Forelimb muscle (tissue), 1 donor: Measurements from ENCODE around the gene TNS3. TPM values are rescaled to one million over a fixed set of nuclear protein-coding genes. Genes with fewer than 3 reads are reported as not detected.
"Not testable (repeated sequence)": the region's sequence is repeated elsewhere in the genome, so short reads cannot be mapped to it uniquely, and the experiment has no call there.

Source experiments
- DNase-seq: peaks from one replicate; pipeline ENCODE4 v3.0.0-alpha.2; 2013; ENCODE audit warnings: low read depth
- polyA plus RNA-seq: library from polyadenylated mRNA; unstranded; fragments of 120-200 nt; gene quantifications from one replicate; pipeline ENCODE4 v1.2.1, GENCODE V29; 2013; ENCODE audit not compliant: insufficient read length

TNS3 gene
- polyA plus RNA-seq, 1 donor: 21.3 TPM

DNA sequence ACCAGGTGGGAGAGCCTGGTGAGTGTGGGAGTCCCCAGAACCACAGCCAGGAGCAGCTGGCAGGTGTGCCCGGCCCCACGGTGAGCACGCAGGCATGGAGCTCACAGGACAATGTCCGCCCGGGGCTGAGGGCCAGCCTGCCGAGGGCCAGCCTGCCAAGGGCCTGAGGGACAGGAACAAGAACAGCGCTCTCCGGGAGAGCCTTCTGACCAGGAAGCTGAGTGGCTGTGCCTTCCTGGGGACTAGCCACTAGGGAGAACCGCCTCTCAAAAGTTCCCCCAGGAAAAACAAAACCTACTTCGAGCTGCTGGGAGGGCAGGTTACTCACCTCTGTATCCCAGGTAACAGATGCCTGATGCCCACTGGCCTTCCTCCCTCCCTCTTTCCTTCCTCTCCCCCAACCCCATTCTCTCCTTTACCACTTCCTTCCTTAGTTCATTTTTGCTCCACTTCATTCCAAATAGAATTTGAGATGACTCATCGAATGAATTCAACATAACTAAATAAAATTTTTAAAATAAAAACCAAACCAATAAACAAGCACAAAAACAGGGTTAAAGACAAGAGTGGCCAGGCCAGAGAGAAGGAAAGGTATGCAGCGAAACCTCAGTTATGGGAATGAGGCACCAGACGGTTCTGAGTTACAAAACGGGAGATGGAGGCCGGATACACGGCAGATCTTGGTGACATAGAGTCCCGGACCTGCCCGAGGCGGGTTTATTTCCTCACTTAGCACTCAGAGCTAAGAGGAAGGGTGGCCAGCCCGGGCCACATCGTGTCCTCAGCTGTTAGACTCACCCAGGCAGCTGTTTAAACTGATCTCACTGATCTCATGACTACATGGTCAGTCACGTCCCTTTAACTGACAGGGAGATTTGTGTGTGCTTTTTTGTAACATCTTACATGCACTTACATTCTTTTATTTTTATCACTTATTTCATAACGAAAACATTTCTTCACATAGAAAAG, 128.5 kb downstream of the TNS3 start:
- peak; percentile 41 for DNase-seq

DNA sequence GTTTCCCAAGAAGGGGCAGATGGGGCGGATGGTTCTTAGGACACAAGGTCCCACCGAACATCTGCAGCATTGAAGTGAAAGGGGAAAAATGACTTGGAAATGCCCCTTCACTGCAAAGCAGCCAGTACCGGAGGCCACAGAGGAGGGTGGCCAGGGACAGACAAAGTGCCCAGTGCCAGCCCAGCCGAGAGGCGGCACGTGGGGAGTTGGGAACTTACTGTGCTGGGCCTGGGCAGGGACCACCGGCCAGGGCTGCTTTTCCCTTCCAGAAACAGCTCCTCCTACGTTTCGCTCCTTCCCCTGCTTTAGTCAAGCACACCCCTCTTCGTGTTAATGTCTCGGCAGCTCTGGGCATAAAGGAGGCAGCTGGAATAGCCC, 129.2 kb downstream of the TNS3 start:
- DNase-seq: no peak

DNA sequence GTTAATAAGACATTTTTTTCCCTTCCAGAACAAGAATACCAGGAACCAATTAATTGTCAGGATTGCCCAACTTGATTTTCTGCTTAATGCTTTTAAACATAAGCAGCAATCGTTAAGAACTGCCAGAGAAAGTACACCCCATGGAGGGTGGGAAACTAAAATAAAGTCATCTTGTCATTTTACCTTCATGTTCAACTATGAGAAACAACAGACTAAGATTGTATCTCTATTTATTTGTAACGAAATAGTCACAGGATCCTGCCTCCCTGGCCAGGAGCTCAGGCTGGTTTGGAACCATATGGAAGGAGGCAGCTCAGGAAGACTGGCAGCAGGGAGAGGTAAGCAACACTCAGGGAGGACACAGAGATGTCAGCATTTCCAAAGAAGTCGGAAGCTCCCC, 129.6 kb downstream of the TNS3 start:
- no peak for DNase-seq

DNA sequence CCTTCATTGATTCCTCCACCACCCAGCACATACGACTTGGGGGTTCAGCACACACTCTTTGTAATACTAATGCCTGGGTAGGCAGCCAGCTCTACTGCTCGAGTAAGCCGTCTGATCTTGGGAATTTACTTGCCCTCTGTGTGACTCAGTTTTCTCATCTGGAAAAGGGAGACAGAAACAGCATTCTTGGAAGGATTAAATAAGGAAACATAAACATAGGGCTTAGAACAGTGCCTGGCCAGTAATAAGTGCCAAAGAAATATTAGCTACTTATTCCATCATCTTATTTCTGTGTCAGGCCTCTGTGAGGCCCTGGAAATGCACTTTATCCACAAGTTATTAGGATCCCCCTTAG, 130.1 kb downstream of the TNS3 start:
- no peak for DNase-seq

DNA sequence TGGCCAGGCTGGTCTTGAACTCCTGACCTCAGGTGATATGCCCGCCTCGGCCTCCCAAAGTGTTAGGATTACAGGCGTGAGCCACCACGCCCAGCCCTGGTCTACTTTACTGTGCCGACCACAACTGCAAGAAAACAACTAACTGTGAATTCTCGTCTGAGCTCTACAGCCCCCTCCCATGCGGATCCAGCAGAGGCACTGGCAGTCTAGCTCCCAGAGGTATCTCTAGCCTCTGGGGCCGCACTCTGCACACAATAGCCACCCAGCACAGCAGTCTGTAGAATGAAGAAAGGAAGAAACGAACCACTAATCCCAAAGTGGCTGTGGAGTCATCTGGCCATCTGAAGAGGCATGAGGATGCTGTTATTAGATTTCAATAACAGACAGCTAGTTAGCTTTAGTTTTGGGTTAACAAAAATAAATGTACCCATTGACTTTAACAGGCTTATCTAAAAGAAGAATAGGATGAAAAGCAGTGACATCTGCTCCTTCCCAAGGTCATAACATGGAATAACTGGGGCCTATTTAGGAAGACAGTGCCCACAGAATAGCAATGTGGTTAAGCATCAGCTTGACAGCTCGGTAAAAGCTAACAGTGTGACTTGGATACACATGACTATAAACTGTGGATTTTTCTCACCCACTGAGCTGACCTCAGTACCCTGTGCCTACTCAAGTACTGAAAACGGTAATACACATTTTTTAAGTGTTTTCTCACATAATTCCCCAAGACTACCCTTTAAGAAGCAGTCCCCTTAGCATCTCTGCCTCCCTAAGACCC, 131.9 kb downstream of the TNS3 start:
- DNase-seq: no peak

DNA sequence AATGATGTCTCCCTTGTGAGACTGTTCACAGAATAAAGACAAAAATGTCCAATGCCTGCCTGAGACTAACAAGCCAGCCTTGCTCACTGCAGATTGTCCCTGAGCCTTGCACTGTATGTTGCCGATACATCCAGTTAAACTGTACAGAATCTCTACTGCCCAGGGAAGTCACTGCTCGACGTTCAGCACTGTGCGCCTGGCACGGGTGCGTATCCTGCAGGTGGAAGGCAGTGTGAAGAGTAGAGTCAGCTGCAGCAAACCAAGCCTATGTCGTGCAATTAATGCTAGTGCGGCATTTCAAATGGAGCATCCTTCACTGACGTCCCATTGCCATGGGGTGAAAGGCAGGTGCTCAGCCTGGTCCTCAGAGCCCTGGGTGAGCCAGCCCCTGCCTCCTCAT, 132.9 kb downstream of the TNS3 start:
- DNase-seq: no peak

DNA sequence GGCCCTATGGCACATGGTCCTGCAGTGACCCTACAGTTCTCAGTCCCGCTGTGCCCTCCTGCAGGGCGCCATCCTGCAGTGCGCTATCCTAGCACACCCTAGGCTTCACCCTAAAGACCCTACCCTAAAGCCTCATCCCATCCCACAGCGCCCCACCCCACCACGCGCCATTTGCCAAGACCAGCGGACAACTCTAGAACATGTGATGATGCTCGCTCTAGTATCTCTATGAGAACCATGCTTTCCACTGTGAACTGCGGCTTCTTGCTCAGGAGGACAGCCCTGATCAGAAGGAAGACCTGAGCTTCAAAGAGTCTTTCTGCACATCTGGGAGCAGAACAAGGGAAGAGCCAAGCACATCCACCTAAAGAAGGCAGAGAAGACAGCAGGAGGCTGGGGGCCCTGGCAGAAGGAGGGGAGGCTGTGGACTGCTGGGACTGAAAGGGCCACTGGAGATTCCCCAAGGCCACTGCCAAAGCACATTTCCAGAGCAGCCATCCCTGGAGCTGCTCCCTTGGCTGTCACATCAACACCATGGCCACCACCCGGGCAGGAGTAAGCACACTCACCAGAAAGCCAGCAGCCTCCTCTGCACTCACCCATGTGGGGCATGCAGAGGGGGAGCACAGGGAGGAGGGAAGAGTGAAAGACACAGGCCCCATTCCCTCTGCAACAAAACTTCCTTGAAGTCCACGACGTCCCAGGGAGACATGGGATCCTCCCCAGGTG, 134.1 kb downstream of the TNS3 start:
- no peak for DNase-seq

DNA sequence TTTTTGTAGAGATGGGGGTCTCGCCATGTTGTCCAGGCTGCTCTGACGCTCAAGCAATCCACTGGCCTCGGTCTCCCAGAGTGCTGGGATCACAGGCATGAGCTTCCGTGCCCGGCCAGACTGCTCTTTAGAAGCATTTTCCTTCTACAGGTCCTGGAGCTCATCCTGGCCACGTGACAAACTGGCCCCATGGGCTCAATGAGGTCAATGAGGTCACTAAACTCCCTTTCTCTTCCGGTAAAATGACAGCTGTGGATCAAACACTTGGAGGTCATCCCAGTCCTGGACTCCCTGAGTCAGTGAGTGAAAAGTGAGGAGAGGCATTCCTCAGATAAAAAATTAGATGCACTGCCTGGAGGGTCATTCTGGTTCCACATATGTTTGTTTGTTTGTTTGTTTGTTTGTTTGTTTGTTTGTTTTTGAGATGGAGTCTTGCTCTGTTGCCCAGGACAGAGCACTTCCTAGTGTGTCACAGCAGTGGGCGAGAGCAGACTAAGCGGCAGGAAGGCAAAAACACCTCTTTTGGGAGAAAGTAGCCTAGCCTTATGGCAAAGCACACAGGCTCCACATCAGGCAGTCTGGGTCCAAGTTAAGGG, 134.9 kb downstream of the TNS3 start:
- DNase-seq: no peak

DNA sequence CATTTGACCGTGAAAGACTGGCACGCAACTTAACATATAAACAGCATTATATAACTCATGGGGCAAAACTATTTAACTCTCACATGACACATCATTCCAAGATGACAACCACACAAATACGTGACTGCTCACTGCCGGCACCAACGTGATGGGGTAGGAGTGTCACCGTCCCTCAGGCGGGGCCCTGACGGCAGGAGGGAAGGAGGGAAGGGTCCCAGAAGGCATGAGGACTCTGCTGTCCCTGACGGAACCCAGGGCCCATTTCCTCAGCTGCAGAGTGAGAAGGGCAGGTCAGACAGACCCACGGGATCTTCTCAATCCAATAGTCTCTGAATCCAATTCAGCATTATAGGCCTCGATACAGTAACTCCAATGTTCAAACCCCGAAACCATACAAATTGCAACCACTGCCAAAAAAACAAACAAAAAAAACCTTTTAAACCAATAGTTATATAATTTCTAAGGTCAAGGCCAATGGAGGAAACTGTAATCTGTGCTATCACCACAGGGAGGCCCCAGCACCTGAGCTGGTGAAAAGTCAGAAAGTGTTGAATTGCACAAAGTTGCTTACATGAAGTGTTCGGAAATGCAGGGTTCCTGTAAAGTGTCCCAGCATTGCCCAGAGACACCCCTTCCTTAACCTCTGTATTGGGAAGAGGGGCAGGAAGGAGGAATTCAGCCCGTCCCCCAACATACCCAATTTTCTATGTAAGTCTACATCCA, 137.4 kb downstream of the TNS3 start:
- DNase-seq: no peak

DNA sequence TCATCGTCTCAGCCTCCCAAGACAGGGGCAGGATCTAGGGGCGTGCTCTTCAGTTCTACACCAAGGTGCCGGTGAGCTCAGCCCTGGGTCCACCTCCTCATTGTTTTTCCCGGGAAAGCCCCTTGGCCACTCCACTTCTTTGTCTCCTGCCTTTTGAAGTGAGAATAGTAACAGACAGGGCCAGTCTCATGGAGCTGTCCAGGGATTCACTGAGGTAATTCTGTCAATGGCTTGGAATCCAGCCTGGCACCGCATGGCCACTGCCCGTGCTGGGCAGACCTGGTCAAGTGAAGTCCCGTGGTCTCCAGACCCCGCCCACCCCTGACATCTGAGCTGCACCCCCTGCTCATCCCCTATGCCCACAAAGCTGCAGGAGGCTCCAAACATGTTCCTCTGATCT, 138.9 kb downstream of the TNS3 start:
- DNase-seq: no peak

DNA sequence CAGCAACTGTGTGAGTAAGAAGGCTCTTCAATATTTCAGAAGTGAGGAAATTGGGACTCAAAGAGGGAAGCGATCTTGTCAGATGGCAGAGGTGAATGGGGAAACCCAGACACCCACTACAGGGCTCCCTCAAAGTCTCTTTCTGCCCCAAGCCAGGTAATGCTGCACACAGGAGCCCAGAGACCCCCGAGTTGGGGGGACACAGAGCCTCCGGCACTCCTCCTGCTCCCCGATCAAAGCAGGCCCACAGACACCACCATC, 139.4 kb downstream of the TNS3 start:
- no peak for DNase-seq

DNA sequence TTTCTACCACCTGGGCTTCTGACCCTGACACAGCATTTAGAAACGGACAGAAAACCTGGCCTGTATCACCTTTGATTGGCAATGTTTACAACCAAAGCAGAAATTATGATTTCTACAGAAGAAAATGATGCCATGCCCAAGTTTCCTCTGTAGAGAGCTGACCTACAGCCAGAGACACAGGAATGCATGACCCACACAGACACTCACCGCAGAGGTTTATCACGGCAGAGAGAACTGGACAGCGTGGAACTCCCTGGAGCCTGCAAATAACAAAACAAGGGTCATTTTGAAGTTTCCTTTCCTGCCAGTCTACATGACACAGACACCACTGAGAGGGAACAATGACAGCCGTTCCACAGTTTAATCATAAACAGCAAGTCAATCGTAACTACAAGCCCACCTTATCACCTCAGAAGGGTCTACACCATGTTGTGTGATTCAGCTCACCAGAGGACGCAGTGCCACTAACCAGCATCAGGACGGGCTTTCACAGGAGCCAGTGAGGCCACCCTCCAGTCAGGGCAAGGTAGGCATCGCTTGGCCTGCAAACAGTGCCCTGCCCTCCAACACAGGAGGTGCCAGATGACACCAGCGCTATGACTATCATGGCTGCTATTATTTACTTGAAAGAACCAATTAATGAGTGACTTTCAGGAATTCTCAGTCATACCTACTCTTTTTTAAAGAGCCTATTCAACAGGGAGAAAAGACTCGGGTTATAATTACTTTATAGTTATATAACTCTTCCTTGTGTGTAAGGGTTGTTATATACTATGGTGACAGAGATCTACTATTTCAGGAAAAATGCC, 139.9 kb downstream of the TNS3 start:
- DNase-seq: no peak

DNA sequence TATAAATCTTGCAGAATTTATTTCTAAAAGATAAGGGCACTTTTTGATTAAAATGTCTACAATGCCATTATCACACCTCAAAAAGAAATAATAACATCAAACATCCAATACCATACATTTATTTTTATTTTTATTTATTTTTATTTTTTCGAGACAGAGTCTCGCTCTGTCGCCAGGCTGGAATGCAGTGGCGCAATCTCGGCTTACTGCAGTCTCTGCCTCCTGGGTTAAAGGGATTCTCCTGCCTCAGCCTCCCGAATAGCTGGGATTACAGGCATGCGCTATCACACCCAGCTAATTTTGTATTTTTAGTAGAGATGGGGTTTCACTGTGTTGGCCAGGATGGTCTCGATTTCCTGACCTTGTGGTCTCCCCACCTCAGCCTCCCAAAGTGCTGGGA, 140.9 kb downstream of the TNS3 start:
- DNase-seq: not testable (repeated sequence)

DNA sequence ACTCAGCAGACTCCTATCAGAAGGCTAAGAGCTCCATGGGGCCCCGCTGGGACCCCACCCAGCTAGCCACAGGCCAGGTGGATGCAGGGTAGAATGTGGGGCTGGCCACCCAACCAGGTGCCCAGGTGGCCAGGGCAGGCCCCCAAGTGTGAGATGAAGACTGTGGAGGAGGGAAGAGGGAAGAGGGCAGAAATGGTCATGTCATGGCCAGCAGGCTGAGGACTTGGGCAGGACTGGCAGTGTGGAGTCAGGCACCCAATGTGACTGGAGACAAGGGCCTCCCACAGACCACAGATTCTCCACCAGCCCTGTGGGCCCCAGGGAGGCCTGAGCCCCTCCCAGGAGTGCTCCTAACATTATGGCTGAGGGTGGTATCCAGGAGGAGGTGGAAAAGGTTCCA, 141.6 kb downstream of the TNS3 start:
- no peak for DNase-seq

DNA sequence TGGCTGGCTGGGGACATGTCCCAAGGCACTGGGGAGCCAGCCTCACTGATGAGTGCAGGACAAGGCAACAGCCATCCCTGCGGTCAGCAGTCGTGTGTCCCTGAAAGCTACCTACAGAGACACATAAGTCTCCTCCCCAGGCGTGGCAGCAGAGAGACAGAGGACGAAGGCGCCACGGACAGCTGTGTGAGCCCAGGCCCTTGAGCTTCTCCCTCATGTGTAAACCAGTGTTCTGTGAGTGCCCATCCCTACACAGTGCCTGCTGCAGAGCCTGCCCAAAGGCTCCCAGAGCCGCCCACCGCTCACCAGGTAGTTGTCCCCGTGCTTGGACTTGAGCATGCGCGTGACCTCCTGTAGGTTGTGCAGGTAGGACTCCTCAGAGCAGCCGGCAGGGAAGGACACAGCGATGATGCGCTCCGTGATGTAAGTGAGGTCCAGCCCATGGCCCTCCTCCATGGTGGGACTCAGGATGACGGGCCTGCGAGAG, 142.7 kb downstream of the TNS3 start:
- no peak for DNase-seq

DNA sequence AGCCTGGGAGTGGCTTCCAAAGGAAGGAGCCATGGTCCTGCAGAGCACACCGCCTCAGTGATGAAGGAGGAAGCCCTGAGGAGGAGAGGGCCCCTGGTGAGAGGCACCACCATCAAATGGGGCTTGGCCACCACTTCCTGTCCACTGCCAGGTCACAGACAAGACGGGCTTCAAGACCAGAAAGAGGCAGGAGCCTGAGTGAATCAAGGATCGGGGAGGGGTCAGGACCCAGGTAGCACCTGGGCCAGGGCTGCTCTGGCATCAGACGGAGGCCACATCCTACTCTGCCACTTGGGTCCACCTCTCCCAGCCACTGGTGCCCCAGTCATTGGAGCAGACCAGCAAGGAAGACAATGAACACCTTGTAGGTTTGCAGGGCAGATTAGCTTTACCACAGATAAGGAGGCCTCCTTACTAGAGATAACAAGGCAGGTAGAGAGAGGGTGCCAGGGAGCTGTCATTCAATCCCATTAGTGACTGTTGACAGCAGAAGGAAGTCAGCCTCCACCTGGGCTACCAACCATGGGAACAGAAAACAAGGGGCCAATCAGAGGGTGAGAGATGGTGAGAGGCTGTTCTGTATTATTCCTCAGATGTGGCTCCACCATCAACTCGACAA, 143.4 kb downstream of the TNS3 start:
- no peak for DNase-seq

DNA sequence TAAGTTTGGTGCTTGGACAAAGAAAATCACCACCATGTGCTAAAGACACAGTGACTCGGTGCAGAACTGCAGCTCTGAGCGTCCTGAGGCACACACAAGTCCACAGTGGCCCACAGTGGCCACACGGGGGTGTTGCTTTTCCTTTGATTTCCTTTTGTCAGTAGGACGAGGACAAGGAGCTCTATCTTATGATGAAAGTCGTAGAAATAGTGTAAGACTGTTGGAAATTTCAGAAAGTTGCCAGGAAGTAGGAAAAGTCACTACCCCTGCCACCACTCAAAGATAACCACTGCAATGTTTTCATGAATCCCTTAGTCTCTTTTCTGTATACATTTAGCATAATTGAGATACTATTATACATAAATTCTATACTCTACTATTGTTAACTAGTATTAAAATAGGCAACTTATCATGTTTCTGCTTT, 146.0 kb downstream of the TNS3 start:
- no peak for DNase-seq

DNA sequence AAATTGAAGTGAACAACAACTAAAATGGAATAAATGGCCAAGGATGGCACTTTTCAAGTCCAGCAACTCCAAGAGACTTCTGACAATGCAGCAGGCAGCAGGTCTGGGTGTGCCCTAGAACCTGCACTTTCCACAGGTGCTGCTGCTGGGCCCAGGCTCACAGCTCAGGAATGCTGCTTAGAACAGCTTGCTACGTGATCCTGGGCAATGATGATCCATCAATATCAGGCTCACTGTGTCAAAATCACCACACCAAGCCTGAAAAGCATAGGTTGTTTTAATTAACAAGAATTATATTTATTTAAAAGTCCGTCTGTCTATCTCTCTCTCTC, 148.4 kb downstream of the TNS3 start:
- no peak for DNase-seq

DNA sequence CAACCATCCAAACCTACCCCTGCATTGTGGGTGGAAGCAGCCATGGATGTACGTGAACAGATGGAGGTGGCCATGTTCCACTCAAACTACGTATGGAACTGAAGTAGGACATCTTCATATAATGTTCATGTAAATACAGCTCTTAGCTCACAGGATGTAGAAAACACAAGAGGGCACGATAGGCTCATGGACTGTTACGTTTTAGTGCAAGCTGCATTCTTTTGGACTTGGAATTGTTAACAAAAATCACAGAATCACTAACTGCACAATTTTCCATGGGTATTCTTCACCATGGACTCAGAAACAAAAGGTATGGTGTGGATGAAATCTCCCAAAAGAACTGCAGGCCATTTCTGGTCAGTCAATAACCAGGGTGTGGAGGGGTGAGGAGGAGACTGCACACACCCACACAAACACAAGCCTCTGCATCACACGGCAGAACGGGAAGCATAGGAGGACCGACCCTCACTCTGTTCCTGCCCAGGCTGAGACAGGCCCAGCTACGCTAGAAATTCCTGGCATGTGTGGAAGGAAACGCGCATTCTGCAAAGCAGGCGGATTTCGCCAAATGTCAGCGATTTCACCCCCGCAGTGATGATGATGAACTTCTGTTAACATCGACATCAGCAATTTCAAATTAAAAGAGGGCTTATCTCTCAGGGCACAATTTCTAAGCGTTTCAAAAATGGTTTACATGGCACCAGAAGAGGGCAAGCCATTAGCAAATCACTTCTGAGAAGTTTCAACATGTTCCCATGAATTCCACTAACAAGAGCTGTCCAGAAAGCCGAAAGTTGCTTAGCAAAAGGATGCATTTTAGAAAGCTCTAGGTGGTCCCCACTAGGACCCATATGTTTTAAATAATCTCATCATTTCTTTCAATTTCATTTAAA, 149.0 kb downstream of the TNS3 start:
- no peak for DNase-seq
